Suppressor macrophage treated with lipopolysaccharide for 1 hour (primary cell): ENCODE data around the gene CUL7.
"Not testable (repeated sequence)": the region's sequence is repeated elsewhere in the genome, so short reads cannot be mapped to it uniquely, and the experiment has no call there.

Experiments
- DNase-seq, 3 donors: peaks; one replicate each; pipeline ENCODE4 v3.0.0-alpha.2; 2020 to 2022

The CUL7 gene

DNA sequence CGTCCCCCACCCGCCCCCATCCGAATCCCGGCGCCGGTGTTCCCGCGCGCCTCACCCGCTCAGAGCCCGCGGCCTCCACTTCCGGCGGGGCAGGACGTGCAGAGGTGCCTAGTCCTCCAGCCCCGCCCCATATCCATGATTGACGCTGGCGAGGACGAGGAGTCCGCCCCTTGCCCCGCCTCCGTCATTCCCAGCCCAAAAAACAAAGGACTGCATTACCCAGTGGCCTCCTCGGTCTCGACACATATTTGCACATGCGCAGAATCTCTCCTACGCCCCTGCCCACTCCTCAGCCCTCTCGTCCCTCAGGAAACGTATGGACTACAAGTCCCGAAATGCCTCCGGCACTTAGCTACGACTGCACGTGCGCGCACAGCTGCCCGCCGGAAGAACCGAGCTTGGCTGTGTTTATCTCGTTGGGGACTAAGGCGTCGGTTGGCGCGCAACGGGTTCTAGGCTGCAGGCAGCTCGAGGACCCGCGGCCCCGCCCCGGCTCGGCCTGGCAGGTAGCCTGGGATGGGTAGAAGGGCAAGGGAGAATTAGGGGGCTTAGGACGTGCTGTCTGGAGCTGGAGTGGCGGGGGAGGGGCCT lies 39.7 kb downstream of the CUL7 start, which contains the start of the genes KLHDC3 and MEA1:
KLHDC3 (plus strand) TSS at position 407 of the 591 bp plus-strand sequence. CDS start 2,944 bp downstream, outside the sequence.
MEA1 (minus strand) TSS at position 104 of the 591 bp plus-strand sequence. CDS start 133 bp downstream, outside the sequence.
- peak; percentile 99 to 100 (median 100) for DNase-seq

DNA sequence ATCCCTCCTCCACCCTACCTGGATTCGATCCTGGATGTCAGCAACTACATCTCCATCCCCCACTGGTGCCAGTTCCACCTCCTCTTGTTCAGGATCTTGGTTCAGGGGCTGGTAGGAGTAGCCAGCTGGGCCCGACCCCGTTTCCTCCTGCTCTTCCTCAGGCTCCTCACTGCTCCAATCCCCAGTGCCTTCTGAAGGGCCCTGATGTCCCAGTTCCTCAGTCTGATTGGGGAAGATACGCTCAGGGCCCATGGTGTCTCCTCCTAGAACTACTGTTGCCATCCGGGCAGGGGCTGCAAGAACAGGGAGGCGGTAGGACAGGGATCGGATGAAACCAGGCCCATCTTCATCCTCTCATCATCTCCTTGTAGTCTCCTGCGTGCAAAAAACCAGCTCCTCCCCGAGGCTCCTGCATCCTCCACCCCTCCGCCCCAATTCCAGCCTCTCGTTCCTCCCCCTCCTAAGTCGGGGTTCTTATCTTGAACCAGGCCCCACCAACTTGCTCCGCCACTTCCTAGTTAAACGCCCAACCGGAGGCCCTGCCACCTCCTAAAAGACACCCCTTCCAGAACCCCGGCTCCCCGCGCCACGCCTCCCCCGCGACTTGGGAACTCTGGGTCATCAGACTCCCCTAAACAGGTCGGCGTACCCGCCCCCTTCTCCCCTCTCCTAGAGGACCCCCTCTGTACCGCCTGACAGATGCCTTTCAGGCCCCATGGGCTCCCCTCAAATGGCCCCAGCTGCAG lies 40.4 kb downstream of the CUL7 start:
- peak; percentile 20 to 25 (median 21) for DNase-seq

DNA sequence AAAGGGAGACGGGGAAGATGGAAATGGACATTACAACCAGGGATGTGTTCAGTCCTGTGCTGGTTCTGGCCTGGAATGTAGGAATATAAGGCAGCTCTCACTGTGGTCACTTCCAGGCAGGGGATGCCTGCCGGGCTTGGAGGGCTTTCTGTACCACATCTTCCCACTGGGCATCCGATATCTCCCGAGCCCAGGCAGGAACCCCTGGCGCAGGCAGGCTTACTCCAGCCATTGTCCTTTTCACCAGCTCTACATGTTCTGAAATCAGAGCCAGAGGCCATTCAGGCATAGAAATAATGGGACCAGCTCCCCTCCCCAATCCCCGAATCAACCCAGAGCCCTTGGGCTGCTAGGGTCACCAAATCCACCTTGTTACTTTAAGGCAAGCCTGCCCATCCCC lies 41.3 kb downstream of the CUL7 start:
- no peak for DNase-seq

DNA sequence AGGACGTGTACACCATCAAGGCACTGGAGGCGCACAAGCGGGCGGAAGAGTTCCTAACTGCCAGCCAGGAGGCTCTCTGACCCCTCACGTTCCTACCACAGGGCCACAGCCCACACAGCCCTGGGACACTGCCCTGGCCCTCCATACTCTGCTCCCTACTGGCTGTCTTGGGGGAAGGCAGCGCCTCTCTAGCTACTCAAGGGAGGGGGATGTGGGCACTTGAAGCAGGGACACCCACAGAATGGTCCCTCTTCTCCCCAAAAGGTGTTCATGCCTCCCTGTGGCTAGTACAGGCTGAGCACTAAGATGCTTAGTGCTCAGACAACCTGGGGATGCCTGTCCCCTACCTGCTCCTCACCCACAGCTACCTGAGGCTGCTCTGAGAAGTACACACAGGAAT lies 42.4 kb downstream of the CUL7 start:
- no peak for DNase-seq

DNA sequence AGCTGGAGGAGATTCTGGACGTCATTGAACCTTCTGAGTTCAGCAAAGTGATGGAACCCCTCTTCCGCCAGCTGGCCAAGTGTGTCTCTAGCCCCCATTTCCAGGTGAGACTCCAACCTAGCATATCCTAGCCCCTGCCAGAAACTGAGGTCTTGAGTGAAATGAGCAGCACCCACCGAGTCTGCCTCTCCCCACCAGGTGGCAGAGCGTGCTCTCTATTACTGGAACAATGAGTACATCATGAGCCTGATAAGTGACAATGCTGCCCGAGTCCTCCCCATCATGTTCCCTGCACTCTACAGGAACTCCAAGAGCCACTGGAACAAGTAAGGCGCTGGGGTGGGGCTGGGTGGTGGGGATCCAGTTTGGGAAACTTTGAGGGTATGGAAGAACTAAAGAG lies 44.5 kb downstream of the CUL7 start:
- peak; percentile 36 to 52 (median 43) for DNase-seq

DNA sequence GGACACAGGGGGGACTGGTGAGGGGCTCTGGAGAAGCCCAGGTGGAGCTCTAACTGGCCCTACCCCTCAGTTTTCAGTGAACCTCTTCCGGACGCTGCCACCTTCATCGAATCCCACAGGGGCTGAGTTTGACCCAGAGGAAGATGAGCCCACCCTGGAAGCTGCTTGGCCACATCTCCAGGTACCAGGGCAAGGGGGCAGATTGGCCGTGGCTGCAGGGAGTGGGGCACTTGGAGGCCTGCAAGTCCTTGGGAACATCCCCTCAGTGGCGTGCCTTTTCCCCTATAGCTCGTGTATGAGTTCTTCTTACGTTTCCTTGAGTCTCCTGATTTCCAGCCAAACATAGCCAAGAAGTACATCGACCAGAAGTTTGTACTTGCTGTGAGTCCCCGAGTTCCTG lies 46.5 kb downstream of the CUL7 start:
- no peak for DNase-seq

DNA sequence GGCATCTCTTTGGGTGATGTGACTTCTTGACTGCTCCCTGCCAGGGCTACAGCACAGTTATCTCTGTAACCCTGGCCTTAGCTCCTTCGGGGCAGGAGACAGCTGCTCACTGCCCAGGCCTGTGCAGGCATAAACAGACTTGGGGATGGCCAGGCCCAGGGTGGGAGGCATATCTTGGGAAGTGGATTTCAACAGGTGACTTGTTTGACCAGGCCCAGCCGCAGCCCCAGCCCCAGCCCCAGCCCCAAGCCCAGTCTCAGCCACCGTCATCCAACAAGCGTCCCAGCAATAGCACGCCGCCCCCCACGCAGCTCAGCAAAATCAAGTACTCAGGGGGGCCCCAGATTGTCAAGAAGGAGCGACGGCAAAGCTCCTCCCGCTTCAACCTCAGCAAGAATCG lies 47.4 kb downstream of the CUL7 start:
- no peak for DNase-seq

DNA sequence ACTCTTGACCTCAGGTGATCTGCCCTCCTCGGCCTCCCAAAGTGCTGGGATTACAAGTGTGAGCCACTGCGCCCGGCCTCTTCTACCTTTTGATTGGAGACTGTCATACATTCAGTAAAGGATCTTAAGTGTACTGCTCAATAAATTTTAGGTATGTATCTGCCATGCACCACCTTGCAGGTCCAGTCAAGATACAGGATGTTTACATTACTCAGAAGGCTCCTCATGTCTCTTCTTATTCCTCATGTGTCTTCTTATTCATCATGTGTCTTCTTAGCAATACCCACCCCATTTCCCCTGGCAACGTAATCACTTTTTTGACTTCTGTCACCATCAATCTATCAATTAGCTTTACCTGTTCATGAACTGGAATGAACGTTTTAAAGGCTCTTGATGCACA lies 47.8 kb downstream of the CUL7 start:
- no peak for DNase-seq

DNA sequence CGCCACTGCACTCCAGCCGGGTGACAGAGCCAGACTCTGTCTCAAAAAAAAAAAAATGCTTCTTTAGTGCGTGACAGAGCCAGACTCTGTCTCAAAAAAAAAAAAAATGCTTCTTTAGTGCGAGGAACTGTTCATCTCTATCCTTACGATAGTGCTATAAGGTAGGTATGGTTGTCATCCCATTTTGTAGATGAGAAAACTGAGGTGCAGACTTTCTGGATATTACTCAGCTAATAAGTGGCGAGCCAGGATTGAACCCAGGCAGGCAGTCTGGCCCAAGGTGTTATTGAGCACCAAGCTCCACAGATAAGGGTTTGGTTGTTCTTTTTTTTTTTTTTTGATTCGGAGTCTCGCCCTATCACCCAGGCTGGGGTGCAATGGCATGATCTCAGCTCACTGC lies 51.8 kb downstream of the CUL7 start:
- no peak for DNase-seq

DNA sequence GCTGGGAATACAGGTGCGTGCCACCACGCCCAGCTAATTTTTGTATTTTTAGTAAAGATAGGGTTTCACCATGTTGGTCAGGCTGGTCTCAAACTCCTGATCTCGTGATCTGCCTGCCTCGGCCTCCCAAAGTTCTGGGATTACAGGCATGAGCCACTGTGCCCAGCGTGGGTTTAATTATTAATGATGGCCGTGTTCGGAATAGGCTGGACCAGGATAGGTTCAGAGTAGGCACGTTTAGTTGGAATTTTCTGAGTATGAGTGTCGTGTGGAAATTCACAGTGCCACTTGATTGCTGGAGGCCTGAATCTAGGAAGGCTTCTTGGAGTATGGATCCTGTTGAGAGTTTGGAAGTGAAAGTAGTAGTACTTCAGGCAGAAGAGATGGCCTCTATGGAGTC lies 55.4 kb downstream of the CUL7 start:
- not testable (repeated sequence) for DNase-seq

DNA sequence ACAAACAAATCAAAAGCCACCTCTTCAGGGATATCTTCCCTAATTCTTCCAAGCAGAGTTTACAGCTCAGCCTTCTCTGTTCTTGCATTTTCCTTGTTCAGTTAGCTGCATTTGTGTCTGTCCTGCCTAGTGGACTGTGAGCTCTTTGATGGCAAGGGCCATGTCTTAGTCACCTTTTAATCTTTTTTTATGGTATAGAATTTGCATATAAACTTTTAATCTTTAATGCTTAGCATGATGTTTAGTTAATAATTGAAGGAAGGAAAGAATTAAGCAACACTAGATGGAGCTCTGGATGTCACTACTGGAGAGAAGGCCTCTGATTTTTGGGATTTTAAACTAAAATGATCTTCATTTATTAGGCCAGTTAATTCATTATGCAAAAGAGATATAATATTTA lies 57.1 kb downstream of the CUL7 start:
- DNase-seq = no peak

DNA sequence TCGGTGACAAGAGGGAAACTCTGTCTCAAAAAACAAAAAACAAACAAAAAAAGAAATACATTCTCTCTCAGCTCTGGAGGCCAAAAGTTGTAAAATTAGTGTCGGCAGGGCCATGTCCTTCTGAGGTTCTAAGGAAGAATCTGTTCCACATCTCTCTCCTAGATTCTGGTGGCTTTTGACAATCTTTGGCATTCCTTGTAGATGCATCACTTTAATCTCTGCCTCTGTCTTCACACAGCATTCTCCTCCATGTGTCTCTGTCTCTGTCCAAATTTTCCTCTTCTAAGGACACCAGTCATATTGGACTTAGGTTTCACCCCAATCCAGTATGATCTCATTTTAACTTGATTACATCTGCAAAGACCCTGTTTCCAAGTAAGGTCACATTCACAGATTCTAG lies 60.2 kb downstream of the CUL7 start:
- DNase-seq = no peak

DNA sequence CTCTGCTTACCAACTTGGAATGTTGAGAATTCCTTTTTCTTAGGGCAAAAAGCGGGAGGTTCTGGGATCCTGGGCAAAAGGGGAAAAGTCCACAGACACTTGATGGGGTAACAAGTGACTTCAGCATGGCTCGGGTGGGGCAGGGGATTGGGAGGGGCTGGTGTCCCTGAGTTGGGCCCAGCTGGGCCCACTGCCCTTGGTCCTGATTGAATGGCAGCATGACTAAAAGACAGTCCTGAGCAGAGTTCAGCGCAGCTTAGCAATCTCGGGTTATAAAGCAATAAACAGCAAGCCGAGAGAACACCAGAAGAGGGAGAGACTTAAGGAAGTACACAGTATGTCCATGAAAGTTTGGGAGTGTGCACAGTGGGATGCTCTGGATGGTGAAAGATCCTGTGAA lies 63.7 kb downstream of the CUL7 start:
- DNase-seq = no peak

DNA sequence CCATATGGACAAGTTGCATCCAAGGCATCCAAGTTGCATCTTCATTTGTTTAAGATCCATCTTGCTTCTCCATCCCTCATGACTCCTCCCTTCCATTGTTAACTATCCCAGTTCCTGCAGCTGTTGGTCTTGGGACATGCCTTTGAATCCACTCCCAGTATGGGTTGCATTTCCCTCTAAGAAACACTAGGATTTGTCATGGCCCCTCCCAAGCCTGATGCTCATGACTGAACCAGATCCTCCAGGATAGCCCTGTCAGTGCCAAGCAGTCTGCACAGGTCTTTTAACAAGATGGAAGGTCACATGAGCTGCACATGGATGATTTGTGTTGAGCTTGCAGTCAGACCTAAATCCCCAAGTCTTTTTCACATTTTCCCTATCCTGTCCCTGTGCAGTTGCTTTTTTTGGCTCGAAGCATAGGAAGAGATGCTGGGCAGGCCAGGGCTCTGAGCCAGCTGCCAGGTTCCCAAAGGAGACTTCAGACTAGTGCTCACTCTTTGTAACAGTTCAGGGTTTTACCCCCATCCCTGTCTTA lies 65.1 kb downstream of the CUL7 start:
- no peak for DNase-seq
